Amniotic stem cell (primary cell): ENCODE measurements around the gene ZKSCAN8.
"Not testable (repeated sequence)": the region's sequence is repeated elsewhere in the genome, so short reads cannot be mapped to it uniquely, and the experiment has no call there.

ENCODE experiments used
- DNase-seq: peaks from one replicate; lab custom pipeline; 2025; lab: John Stamatoyannopoulos, UW

ZKSCAN8 gene

DNA sequence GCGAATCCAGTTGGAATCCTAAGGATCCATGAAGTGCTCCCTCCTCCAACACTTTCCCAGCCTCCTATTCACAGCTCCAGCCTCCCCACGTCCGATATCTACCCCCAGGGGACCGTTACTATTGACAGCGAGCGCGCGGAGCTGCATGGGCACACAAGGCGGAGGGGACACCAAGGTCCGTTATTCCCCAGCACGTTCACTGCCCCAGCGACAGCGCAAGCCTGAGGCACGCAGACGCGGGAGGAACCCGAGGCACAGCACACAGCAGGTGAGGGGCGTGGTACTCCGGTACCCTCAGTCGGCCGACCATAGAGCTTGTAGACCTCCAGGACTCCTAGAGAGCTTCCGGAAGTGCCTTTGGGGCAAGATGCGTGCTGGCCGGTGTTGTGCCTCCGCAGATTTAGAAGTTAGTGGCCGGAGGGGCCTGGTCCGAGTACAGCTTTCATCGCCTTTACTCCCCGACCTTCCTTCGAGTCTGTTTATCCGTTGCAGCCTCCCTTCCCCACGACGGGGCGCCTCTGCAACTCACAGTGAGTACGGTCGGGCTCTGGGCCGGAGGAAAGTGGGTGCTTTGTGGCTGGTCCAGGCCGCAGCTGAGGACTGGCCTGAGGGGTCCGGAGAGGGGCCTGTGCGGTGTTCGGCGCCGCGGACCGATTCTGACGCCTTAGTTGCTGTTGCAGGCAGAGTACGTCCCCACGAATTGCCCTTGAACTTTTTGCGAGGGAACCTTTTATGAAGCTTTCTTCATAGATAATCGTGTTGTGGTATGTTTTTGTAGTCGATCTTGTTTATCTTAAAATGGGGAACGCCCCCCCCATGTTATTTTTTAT is at the start of gene ZKSCAN8:
TSS of gene ZKSCAN8 (plus strand) at position 384 of the 830 bp plus-strand sequence. CDS start 6,525 bp downstream, outside the sequence.
- DNase-seq = peak; percentile 36

DNA sequence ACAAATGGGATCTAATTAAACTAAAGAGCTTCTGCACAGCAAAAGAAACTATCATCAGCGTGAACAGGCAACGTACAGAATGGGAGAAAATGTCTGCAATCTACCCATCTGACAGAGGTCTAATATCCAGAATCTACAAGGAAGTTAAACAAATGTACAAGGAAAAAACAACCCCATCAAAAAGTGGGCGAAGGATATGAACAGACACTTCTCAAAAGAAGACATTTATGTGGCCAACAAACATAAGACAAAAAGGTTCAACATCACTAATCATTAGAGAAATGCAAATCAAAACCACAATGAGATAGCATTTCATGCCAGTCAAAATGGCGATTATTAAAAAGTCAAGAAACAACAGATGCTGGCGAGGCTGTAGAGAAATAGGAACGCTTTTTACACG is 39.5 kb upstream of the ZKSCAN8 start:
- not testable (repeated sequence) for DNase-seq

DNA sequence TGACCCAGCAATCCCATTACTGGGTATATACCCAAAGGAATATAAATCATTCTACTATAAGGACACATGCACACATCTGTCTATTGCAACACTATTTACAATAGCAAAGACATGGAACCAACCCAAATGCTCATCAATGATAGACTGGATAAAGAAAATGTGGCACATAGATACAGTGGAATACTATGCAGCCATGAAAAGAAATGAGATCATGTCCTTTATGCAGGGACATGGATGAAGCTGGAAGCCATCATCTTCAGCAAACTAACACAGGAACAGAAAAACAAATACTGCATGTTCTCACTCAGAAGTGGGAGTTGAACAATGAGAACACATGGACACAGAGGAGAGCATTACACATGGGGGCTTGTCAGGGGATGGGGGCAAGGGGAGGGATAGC is 39.0 kb upstream of the ZKSCAN8 start:
- not testable (repeated sequence) for DNase-seq

DNA sequence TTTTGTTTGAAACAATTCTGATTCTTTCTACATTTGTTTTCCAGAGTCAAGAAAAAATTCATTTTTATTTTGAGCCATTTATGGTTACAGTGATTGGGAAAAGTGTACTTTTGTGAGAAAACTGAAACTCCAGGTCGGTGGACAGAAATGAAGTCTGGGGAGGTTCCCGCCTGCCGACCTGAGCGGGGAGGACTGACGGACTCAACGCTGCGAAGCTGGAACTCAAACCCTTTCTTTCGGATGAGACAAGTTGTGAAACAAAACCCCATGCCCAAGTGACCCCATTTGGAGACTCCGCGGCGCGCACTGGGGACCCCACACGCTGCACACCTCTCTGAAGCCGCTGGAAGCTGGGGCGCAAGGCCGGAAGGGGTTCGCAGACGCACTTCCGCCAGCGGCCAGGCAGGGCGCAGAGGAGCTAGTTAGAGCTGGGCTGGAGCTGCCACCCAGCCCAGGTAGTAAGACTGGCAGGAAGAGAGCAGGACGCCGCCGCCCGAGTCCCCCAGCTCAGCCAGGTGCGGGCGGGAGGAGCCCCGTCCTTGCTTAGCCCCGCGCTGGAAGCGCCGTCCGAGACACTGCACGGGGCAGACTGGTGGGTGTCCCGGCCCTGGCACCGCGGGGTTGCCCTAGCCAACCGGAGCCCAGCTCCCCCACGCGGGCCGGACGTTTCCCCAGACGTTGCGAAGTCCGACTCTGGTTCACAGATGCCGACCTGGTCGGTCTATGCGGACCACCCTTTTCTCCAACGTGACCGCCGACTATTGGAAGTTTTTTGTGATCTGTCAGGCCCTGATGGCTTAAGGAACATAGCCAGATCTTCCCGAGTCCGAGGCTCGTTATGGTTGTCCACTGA is 37.1 kb upstream of the ZKSCAN8 start:
- DNase-seq = peak; percentile 47

DNA sequence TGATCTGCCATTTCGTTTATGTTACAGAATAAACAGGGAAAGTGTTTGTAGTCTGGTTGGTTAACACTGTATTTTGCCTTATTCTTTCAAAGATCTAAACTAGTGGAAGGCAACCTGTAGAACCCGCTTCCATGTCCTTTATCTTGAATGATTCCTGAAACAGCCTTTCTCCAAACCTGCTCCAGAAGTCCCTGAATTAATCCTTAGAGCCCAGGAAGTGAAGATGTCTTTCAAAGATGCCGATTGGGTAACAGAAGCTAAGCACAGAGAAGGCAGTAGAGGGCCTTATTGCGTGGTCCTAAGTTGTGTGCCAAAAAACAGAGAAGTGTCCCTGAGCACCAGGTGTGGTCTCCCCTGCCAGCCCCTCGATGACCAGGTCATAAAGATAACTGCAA is 36.4 kb upstream of the ZKSCAN8 start:
- no peak for DNase-seq

DNA sequence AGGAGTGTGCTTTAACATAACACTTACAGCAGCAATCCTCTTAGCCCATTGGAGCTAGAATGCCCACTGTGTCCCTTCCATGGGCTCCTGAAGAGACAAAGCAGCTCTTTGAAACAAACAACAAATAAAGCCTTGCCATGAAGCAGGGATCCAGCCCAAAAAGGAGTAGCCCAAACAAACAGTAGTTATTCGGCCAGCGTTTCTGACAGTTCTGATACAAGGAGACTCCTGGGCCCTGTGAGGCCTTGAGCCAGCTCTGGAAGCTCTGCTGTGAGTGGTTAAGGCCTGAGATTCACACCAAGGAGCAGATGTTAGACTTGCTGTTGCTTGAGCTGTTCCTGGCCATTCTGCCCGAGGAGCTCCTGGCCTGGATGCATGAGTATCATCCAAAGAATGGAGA is 34.2 kb upstream of the ZKSCAN8 start:
- no peak for DNase-seq

DNA sequence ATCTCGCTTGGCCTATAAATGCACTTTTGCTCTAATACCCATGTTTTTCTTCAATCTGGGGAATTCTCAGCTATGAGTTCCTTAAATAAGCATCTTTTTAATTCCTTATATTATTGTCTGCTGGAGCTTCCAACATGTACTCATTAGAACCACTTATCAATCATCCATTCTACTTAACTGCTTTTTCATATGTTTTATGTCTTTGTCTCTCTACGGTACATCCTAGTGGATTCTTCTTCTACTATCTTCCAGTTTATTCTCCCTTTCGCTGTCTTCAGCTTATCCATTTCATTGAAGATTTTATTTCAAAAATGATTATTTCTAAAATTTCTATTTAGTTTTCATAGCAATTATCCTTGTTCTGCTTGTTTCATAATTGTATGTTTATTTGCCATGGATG is 29.7 kb upstream of the ZKSCAN8 start:
- DNase-seq = no peak

DNA sequence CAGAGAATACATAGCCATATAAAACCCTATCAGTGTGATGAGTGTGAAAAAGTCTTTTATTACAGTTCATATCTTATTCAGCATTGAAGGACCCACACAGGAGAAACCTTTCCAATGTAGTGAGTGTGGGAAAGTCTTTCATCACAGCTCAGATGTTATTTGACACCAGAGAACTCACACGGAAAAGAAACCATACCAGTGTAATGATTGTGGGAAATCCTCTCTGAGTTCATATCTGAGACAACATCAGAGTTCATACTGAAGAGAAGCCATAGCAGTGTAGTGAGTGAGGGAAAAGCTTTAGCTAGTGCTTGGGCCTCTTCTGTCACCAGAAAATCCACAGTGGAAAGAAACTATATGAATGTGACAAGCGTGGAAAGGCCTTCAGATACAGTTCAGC is 25.9 kb upstream of the ZKSCAN8 start:
- no peak for DNase-seq

DNA sequence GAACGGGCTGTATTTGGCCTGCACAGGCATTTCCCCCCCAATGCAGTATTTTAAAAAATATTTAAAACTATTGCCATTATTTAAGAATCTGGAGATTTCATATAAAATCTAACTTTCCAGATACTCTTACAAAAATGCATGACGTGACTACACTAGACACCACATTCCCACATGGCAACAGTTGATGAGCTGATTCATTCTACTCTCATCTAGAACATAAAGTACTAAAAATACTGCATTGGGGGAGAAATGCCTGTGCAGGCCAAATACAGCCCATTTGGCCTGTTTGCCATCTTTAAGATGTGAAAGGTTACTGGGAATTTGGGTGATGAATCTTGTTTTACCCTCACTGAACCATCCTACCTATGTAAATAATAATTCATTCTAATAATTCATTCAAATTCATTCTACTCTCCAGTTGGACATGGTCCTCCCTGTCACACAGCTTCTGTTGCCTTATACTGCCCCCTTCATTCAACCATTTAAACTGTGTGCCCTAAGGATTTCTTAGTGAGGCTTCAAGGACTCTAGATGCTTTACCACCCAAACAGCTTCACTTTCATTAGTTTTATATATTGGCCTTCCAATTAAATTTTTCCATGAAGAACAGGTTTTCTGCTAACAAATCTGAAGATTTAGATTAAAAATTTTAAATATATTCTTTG is 24.2 kb upstream of the ZKSCAN8 start:
- DNase-seq = no peak

DNA sequence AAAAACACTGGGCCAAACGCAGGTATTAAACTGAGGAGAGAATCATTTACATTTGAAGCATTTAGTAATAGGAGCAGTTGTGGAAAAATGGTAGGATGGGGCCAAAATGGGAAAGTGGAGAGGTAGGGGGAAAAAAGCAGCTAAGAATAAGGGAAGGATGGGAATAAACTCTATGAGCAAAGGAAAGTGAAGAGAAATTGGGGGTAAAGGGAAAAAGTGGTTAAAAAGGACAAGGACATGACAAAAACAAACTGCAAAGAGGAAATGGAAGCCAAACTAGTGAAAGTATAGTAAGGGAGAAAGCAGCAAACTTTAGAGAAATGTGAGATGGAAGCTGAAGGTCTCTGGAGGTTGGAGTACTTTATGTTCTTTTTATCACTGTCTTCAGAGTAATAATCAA is 23.5 kb upstream of the ZKSCAN8 start:
- no peak for DNase-seq

DNA sequence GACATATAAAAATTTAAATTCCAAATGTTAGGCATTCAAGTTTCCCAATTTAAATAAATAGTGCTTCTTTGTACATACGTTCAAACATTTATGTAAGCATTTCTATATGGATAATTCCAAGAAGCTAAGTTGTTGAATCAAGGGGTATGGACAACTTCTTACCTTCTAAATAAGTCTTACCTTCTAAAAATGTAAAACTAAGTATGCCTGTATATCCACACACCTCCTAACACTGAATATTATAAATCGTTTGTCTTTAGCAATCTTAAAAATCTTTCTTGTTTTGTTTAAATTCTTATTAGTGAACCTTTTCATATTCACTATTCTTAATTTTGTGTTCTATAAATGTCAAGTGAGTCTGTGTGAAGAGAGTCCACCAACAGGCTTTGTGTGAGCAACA is 19.8 kb upstream of the ZKSCAN8 start:
- no peak for DNase-seq

DNA sequence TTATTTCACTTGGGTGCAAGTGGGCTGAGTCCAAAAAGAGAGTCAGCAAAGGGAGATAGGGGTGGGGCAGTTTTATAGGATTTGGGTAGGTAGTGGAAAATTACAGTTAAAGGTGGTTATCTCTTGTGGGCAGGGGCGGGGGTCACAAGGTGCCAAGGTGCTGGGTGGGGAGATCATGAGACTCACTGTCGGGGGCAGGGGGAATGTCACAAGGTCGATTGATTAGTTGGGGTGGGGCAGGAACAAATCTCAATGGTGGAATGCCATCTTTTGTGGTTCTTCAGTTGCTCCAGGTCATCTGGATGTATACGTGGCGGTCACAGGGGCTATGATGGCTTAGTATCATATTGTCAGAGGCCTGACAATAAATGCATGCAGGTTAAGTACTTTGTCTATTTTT is 19.4 kb upstream of the ZKSCAN8 start:
- DNase-seq = not testable (repeated sequence)

DNA sequence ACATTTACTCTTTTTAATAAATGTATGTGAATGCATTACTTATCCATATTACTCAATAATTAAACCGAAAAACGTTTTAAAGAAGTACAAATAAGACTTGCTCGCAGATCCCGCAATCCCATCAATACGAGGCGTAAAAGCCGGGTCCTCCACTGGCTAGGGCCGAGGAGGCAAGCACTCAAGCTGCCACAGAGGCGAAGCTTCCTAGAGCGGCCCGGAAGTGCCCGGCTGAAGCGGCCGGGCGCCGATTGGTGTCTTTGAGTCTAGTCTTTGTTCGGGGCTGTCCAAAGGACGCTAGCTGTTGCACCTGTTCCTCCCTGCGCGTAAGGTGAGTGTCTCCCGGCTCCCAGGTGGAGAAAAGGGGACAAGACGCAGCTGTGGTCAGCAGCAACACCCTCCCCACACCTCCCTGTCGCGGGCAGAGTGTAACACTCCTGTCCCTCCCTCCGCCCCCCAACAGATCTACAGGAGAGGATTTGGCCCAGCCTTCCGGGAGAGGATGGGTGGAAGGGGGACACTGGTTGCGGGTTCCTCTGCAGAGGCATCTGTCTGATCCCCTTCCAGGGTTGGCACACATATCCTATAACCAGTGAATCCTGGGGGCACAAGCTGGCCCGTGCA is 17.2 kb upstream of the ZKSCAN8 start, which contains the start of gene ZSCAN16:
TSS of gene ZSCAN16 (plus strand) at position 260 of the 621 bp plus-strand sequence. CDS start 835 bp downstream, outside the sequence.
- DNase-seq = peak; percentile 85

DNA sequence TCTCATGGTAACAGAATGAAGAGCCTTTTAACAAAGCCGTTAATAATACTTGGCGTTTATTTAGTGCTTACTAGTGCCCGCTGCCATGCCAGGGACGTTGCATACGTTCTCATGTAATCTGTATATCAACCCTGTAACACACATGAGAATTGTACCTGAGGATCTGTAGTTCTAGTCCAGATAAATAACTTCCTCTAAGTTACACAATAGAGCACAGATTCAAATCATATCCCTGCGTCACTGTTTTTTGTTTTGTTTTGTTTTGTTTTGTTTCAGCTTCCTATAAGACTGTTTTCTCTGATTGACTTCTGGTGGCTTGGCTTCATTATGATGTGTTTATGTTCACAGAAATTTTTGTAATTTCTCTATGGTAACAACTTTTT is 16.7 kb upstream of the ZKSCAN8 start:
- no peak for DNase-seq

DNA sequence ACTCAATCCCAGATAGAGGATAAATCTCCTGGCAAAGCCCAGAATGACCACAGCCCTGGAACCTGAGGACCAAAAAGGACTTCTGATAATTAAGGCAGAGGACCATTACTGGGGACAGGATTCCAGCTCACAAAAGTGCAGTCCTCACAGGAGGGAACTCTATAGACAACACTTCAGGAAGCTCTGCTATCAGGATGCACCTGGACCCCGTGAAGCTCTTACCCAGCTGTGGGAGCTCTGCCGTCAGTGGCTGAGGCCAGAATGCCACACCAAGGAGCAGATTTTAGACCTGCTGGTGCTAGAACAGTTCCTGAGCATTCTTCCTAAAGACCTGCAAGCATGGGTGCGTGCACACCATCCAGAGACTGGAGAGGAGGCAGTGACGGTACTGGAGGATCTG is 16.3 kb upstream of the ZKSCAN8 start:
- DNase-seq = no peak

DNA sequence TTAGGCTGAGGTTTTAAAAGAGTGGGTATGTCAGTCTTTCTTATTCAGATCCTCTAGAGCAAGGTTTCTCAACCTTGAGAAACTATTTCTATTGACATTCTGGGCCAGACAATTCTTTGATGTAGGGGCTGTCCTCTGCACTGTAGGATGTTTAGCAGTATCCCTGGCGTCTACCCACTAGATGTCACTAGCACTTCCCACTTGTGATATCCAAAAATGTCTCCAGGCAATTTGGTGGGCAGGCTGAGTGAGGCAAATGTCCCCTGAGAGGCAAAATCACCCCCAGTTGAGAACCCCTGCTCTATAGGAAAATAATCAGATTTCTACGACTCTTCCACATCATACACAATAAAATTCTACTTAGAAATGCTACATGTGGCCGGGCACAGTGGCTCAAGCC is 7.7 kb upstream of the ZKSCAN8 start:
- peak; percentile 3 for DNase-seq

DNA sequence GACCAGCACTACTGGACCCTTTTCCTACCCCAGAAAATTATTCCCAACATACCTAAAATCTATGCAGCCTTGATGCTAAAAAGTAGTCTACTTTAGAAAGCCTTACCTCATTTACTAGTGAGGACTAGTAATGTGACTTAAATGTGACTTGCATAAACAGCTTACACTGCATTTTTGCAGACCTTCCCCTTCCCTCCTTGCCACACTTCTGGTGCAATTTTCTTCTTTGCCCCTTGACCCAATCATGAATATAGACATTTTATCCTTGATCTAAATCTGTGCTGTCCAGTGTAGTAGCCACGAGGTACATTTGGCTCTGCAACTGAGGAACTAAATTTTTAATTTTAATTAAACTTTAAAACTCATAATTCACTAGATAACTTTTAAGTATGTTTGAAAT is 7.0 kb upstream of the ZKSCAN8 start:
- DNase-seq = no peak

DNA sequence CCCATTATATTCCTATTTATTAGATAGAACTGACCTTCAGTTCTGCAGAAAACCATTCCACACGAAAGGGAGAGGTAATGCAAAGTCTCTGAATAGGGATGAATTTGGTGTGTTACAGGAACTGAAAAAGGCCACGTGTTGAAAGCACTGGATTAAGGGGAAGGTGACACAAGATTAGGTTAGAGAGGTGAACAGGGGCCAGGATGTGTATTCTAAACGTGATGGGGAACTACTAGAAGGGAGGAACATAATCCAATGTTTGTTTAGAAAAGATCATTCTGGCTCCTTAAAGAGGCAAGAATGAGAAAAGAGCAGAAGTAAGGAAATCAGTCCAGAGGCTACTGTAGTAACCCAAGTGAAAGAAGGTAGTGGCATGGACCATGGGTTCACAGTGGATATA is 6.3 kb upstream of the ZKSCAN8 start:
- no peak for DNase-seq

DNA sequence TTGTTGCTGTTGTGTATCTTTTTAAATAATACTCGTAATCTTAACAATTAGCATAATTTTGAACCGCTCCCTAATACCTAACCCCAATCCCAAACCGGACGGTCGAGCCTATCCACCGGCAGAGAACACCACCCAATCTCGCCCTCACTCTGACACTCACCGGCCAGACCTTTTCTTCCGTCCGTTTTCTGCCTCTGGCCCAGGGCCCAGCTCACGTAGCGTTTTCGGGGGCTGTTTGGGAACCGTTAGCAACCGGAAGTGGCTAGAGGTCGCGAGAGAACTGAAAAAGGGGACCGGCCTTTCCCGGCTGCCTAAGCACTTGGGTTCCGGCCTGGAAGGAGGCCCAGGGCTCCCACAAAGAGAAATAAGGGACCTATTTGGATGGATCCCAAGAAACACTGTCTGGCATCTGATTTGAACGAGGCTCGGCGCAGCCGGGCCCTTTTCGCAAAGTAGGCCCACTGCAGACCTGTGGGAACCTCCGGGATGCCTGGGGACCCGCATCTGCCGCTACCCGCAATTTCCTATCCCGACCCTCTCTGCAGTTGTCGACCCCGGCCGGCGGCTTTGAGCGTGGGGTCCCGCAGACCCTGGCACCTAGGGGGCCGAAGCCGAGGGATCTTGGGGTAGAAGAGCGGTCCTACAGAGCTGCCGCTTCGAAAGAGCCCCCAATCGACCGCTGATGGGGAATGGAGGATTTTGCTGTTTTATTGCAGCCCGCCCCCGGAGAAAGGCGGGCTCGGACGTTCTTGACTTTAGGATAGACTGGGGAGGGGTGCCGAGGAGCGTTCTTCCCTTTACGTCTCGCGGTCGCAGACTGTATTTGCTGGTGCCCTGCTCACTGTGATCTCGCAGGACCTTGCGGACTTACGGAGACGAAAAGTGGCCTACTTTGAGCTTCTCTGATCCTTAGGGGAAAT is 4.8 kb upstream of the ZKSCAN8 start:
- peak; percentile 88 for DNase-seq

DNA sequence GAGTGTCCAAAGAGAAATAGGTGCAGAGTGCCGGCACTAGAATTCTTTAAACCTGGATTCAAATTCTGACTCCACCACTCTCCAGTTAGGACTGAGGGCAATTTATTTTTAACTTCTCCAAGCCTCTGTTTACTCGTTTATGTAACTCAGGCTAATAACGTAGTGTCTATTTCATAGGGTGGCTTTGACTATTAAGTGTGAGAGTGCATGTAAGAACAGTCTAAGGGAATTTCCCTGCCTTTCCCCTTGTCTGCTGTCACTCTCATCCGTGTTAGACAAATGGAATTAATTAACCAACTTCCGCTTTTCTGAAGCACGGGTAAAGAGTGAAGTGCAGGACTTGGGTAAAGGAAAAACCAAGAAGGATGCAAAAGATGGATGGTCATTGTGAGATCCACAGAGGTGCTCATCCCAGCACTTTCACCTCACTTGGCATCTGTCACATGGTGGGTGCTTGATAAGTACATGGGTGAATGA is 4.1 kb upstream of the ZKSCAN8 start:
- no peak for DNase-seq
